AG20443 (cell line): ENCODE data around the gene FGF1.
"Not testable (repeated sequence)": the region's sequence is repeated elsewhere in the genome, so short reads cannot be mapped to it uniquely, and the experiment has no call there.

Experiments
- DNase-seq: peaks from one replicate; pipeline ENCODE4 v3.0.0; 2012; ENCODE audit warnings: low spot score, mixed read lengths

Gene FGF1

DNA sequence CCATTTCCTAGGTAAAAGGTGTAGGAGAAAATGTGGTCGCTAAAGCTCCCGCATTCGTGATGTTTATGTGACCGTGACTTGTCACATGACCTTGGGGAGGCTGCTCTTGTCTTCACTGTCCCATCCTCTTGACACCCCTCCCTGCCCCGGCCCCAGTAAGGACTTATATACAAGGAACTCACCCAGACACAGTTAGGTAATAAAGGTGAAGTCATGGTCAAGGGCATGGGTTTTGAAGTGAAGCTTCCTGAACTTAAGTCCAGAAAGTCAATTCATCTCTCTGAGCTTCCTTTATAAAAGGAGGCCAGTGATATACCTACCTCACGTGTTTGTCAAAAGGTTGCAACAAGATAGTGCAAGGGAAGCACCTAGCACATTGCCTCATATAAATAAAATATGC, 17.6 kb downstream of the FGF1 start:
- DNase-seq: no peak

DNA sequence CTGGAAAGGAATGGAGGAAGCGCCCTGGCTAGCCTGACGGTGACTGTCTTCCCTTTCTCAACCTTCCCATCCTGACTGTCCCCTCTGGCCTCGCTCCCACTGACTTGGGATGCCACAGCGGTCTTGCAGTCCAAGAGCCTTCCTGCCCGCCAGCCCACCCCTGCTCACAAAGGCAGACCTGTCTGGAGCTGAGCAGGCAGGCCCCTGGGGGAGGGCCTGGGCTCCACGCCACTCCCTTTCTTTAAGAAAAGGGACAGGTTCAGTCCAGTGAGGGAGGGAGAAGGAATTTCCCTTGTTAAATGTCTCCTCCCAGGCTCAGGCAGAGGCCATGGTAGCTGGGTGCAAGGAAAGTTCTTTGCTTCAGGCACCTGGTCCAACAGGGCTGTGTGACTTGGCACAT, 18.1 kb downstream of the FGF1 start:
- no peak for DNase-seq

DNA sequence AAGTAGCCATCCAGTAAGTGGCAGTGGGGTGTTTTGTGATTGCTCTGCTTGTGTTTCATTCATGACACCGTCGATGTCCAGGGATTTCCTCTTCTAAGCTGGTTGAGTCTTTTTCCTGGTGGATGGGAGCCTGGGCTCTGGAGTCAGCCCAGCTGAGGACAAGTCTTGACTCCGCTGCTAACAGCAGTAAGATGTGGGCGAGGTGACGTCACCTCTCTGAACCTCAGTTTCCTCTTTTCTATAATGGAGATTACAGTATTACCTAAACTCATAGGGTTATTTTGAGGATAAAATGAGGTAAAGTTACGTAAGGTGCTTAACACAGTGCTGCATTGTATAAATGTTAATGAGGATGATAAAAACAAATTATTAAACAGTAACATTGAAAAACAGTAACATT, 21.3 kb downstream of the FGF1 start:
- DNase-seq: no peak

DNA sequence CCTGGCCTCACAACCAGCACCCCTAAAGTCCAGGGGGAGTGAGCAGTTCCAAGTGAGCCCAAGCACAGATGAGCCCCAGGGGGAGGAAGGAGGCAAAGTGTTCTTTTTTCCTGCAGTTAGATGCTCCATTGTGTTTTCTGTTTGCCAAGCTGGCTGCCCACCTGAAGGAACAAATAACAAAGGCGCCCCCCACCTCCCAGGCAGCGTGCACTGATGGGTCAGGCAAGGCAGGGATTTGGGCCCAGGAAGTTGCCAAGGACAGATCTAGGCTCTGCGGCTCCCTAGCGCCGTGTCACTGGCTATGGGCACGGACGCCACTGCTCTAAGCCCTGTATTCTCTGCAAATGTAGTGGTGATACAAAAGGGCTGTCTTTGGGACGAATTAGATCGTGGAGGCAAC, 21.8 kb downstream of the FGF1 start:
- DNase-seq: no peak

DNA sequence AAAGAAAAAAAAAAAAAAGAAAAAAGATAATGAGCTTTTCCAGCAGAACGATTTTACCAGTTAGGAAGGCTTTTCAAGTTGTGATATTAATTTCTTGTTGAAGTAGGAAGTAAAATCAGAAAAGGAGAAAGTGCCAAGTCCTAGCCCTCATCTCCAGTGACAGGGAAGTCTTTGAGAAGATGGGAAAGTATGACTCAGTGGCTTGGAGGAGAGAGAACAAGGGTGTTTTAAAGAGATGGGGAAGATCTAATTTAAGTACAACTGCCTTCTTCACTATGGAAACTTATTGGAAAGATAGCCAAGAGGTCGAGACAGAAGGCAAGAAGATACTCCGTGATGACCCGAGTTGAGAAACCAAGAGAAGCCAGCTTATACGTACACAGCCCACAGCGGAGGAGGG, 22.6 kb downstream of the FGF1 start:
- no peak for DNase-seq

DNA sequence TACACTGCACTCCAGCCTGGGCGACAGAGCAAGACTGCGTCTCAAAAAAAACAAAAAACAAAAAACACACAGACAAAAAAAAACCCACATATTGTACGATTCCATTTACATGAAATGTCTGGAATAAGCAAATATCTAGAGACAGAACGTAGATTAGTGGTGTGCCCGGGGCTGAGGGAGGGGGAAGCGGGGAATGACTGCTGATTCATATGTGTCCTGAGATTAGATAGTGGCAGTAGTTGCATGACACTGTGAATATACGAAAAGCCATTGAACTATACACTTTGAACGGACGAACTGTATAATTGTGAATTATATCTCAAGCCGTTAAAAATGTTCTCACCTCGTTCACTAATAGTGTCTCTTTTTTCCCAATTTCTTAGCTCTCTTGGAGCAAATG, 23.9 kb downstream of the FGF1 start:
- DNase-seq: no peak

DNA sequence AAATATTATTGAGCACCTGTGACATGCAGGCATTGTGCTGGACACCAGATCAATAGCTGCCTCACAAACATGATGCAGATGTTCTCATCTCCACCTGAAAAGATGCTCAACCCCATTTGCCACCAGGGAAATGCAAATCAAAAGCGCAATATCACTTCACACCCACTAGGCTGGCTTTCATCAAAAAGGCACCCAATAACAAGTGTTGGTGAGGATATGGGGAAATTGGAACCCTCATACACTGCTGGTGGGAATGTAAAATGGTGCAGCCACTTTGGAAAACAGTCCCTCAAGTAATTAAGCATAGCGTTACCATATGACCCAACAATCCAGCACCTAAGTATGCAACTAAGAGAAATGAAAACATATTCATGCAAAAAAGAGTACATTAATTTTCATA, 24.7 kb downstream of the FGF1 start:
- no peak for DNase-seq

DNA sequence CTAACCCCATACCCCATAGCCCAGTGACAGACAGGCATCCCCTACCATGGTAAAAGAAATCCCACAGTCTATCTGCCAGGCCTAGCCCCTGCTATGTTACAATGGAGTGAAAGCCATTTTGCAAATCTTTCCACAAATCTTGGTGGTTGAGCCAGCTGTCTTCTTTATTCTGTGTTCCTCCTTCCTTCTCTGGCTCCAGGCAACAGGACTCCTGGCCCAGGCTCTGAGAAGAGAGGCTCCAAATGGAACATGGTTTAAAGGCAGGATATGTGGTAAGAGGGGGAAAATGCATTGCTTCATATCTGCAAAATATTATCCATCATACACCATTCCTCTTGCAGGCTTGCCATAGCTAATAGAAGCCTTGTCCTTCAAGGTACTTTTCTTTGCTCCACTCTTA, 25.2 kb downstream of the FGF1 start:
- DNase-seq: no peak

DNA sequence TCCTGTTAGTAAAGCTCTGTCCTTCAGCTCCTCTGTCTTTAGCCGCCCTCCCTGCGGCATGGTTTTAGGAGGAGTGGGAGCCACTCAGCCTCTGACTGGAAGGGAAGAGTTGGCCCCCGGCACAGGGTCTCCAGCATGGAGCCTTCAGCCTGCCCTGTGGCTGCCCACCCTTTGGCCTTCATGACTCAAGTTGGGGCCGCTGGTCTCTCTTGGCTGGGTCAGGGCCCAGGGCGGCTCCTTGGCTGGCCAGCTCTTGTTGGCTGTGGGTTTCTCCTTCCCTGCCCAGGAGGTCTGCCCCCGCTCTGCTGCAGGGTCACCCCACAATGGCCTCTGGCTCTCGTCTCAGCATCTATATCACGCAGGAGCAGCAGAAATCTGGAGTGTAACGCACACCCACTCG, 25.7 kb downstream of the FGF1 start:
- no peak for DNase-seq

DNA sequence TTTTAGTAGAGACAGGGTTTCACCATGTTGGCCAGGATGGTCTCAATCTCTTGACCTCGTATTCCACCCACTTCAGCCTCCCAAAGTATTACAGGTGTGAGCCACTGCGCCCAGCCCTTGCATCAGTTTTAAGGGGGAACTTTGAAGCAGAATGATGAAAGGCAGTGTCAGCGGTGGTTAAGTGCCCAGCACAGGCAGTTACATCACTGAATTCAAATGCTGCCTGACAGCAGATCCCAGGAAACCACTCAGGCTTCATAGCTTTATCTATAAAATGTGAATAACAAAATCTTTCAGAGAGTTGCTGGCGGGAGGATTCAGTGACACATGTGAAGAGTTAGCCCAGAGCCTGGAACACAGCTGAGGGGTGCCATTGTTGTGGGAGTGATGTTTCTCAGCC, 26.5 kb downstream of the FGF1 start:
- no peak for DNase-seq

DNA sequence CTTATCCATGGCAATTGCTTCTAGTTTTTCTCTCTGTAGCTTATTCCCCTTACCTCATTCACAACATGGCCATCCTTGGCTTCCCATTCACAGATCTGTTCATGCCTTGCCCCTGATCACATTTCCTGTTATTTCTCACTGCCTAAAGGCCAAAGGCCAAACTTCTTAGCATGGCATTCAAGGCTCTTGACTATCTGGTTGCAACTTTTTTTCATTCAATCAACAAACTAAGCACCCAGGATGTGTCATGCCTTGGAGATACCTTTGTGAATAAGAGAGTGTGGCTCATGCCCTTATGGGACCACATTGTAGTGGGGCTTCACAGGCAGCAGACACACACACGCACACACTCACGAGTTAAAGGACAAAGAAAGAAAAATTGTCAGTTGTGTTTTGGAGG, 27.6 kb downstream of the FGF1 start:
- DNase-seq: no peak

DNA sequence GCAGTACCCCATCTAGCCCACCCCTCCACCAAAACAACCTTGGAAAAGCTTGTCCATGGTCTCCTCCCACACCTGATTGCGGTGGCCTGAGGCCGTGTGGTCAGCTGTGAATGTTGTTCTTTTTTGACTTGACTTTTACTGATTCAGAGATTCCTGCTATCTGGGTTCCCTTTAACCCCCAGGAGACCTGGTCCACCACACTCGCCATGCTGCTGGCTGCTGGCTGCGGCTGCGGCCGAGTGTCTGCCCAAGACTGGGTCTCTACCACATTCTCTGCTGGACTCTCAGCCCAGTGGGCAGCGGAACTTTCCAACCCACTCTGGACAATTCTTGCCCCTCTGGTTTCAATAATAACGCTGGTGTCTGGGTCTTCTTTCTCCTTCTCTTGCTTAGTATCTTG, 28.4 kb downstream of the FGF1 start:
- no peak for DNase-seq

DNA sequence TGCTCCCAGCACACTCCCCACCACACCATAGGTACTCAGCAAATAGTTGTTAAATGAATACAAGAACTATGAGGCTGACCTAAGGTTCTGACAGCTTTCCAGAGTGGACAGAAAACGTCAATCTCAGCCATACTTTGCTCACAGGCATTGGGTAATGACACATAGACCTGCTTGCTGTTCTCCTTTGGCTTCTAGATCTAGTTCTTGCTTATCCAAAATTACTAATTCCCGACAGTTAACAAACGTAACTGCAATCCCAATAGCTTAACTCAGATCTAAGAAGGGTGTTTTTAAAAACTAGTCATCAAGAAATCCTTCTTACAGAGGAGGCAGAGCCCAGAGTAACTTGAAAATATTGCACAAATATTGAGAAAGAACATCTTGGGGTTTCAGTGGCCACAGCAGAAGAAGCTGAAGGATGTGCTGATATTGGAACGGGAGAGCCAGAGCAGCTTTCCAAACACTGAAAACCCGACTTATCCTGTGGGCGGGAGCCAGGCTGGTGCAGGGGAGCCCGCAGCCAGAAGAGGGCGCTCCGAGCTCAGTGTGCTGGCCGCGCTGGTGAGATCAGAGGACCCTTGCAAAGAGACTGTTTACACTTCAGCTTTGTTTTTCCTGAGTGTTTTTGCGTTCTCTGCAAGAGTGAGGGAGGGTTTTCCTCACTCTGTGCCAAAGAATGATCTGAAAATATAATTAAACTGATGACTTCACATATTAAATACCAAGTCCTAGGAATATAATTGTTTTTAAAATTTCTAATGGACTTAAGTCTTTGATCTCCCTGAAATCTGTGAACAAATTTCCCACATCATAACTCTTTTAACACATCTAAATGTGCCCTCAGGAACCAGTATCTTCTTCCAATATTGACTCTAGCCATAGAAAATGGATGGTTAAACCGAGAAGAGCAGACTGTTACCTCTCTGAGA, 30.3 kb downstream of the FGF1 start:
- peak; percentile 93 for DNase-seq

DNA sequence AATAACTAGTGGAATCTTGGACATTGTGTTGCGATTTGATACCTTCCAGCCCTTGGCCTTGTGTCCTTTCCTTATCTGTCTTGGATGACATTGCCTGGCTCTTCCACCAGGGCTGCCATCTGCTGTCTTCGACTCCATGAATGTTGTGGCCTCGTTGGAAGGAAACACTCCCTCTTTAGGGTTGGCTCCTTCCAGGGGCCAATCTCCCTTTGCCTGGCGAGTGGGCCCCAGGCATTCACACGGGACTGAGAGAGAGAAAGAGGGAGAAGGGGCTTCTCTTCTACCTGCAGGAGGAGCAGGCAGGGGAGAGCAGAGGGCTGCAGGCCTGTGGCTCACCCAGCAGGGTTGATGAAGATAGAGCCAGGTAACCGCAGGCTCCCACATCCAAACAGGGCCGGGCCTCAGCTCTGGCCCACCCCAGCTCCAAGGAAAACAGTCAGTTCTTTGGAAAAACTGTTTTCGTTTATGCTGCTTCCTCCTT, 31.3 kb downstream of the FGF1 start:
- no peak for DNase-seq

DNA sequence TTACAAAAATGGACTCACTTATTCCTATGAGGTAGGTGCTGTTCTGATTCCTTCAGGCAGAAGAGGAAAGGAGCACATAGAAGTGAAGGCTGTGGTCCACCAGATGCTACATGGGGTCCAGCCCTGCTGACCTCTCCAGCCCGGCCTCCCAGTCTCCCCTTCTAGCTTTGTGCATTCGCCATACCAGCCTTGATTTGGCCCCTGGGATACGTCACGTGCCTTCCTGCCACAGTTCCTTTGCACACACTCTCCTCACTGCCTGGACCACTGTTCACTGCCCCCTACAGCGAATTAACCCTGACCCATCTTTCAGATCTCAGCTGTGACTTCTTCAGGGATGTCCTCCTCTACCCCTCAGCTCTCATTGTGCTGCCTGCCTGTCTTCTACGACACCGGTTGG, 32.6 kb downstream of the FGF1 start:
- no peak for DNase-seq

DNA sequence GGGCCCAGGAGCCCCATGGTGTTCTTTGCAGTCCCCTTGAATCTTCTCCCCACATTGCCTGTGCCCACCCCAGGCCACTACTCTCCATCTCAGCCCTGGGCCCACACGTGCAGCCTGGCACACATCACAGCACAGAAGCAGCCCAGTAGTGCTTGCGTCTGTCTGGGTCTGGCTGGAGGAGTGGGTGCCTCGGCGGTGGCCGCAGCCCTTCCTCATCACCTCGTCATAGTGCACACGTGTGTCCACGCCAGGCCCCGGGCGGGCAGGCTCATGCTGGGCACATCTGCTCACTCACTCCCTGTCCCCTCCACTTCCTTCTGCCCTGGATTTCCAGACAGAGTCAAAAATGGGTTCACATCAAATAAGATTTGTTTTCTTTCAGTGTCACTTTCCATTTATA, 33.3 kb downstream of the FGF1 start:
- no peak for DNase-seq

DNA sequence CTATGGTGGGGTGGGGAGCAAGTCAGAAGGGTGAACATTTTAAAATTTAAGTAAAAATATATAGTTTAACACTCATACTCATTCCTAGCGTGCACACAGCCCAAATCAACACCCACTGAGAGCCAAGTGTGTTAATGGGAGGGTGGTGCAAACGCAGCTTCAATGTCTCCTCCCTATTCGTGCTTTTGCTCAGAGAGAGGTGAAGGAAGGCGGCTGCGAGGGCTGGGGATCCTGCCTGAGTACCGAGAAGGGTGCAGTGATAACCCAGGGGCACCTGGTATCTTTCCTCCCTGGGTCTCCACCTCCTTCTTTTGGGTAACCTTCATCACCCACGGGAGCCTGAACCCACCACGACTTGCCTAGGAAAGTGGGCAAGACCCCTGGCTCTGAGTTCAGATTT, 35.0 kb downstream of the FGF1 start:
- no peak for DNase-seq

DNA sequence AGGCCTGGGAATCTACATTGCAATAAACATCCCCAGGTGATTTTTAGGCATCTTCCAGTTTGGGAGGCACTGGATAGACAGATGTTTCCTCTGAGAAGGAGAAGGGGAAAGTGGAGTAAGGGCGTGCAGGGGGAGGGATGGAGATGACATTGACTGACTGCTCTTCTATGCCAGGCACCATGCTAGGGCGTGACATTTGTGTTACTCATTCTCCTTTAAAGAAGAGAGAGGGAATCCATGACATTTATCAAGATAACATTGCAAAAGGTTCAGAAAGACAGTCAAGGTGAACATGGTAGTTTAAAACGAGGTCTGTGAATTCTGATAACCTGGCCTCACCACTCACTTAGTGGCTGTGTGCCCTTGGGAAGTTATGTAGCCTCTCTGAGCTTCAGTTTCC, 35.8 kb downstream of the FGF1 start:
- no peak for DNase-seq

DNA sequence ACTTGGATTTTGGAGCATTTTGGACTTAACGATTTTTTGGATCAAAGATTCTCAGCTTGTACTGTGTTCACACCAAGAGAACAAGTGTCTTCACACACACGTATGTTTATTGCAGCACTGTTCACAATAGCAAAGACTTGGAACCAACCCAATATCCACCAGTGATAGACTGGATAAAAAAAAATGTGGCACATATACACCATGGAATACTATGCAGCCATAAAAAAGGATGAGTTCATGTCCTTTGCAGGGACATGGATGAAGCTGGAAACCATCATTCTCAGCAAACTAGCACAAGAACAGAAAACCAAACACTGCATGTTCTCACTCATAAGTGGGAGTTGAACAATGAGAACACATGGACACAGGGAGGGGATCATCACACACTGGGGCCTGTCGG, 37.8 kb downstream of the FGF1 start:
- DNase-seq: not testable (repeated sequence)

DNA sequence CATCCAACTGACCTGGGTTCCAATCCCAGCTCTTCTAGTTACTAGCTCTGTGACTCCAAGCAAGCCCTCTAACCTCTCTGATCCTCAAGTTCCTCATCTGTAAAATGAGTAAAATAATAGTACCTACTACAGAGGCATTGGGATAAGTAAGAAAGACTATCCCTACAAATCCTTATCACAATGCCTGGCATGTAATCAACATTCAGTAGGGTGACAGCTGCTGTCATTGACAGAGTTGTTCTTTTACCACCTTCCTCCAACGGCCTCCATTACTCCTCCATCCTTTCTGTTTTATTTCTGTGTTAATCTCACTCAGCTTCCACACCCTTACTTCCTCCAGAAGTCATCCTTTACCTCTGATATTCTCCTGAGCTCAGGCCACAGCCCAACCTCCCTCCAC, 40.4 kb downstream of the FGF1 start:
- no peak for DNase-seq

DNA sequence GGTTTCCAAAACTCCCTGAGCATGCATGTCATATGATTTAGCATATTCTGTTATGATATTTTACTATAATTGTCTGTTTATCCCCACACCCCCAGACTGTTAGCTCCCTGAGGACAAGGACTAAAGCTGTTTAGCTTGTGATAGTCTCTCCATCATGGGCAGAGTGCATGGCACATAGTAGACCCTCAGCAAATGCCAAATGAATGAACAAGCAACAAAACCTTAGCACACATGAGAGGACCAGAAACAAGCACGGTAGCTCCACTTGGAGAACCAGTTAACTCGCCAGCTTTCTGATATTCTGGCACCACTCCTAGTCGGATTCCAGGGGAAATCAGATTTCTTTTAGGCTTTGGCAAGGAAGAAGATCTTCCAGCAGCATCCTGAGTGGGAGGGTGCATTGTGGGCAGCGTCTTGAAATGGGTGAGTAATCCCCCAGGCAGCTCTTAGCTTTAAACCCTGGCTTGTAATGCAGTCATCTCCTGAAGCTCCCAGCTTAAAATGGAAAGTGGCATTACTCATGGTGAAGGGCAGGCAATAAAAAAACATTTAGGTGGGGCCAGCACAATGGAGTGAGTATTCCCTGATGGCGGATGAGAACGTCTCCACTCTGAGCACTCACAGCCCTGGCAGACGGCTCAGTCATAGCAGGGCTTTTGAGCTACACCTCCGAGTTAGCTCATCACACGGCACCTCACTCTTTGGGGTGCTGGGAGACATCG, 41.1 kb downstream of the FGF1 start:
- DNase-seq: peak; percentile 95

DNA sequence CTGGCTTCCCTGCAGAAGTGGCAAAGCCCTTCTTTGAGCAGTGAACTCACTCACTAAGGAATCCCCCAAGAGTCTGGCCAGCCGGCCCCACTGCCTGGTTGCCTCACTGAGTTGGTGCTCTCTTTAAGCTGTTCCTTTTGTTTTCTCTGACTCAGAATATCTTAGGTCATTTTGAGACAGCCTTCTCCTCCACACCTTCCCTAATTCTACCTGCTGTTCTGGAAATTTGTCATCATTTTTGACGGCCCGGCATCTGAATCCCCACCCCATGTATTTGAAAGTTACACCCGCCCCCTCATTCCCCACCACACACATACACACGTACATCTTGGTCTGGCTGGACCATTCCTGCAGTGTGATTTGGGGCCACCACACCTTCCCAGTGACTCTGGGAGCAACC, 41.8 kb downstream of the FGF1 start:
- DNase-seq: peak; percentile 38

DNA sequence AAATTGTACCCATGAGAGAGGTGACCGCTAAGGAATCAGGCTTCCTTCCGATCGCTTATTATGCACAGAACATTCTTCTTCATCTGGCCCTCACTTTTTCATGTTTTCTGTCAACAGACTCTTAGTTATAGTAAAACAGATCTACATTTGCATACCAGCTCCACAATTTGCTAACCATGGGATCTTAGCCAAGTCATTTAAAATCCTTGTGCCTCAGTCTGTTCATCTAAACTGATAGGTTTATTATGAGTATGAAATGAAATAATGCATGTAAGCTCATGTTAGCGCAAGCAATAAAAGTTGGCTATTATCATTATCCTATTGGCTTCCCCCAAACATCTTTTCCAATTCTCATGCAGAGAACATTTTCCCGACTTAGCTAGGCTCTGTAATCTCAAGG, 42.3 kb downstream of the FGF1 start:
- DNase-seq: no peak

DNA sequence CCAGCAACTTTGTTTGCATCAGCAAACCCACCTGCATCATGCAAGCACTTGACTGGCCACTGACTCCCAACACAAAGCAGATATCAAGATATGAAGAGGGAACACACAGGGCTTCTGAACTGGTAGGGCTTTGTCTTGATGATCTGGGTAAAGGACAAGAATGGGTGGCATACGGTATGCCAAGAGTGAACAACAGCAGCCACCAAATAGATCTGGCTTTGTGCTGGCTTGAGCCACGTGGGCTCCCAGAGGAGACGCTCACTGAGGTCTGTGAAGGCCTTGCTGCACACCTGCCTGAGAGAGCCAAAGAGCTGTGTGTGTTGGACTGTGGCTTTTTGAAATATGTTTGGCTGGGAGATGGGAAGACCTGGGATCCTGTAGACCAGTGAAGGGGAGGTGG, 43.5 kb downstream of the FGF1 start:
- DNase-seq: no peak
